IPS-NIHi7 (cell line): ENCODE data around the gene KLHL7.
A peak's percentile ranks its signal among the peaks of the same experiment; 100 is the strongest.

Experiments used
- DNase-seq: peaks from one replicate; pipeline ENCODE4 v3.0.0; 2012; ENCODE audit warnings: mixed read lengths; ENCODE audit errors: extremely low spot score

Gene KLHL7

GRCh38 chr7:23105644-23106056 is at the start of gene KLHL7:
Gene KLHL7, plus strand, starts transcription at chr7:23105785. Its CDS starts 242 bp downstream, at chr7:23106027.
- DNase-seq: peak; percentile 96

GRCh38 chr7:23058408-23059096 is 47.0 kb upstream of the KLHL7 start:
- DNase-seq: no peak

GRCh38 chr7:23061327-23061726 is 44.3 kb upstream of the KLHL7 start:
- no peak for DNase-seq

- no peak for DNase-seq
These were observed 43.1 kb upstream of the KLHL7 start for GRCh38 chr7:23062452-23062851.

GRCh38 chr7:23065974-23066373 is 39.6 kb upstream of the KLHL7 start:
- no peak for DNase-seq

- DNase-seq: no peak
These were observed 38.3 kb upstream of the KLHL7 start for GRCh38 chr7:23067271-23067670.

GRCh38 chr7:23072048-23072447 is 33.5 kb upstream of the KLHL7 start:
- no peak for DNase-seq

GRCh38 chr7:23072922-23073321 is 32.7 kb upstream of the KLHL7 start:
- DNase-seq: no peak

GRCh38 chr7:23074443-23075261 is 30.9 kb upstream of the KLHL7 start:
- DNase-seq: no peak

GRCh38 chr7:23075571-23075970 is 30.0 kb upstream of the KLHL7 start:
- DNase-seq: no peak

- DNase-seq: no peak
These were observed 28.8 kb upstream of the KLHL7 start for GRCh38 chr7:23076772-23077171.

- DNase-seq: no peak
These were observed 12.5 kb upstream of the KLHL7 start for GRCh38 chr7:23093111-23093510.

GRCh38 chr7:23093546-23093945 is 12.0 kb upstream of the KLHL7 start:
- DNase-seq: no peak

GRCh38 chr7:23096518-23097290 is 8.9 kb upstream of the KLHL7 start:
- no peak for DNase-seq

GRCh38 chr7:23098029-23098428 is 7.6 kb upstream of the KLHL7 start:
- DNase-seq: no peak

GRCh38 chr7:23098460-23098859 is 7.1 kb upstream of the KLHL7 start:
- DNase-seq: no peak

- DNase-seq: peak; percentile 63
These were observed 4.9 kb upstream of the KLHL7 start for GRCh38 chr7:23100697-23101096.

- DNase-seq: no peak
These were observed 420 bp upstream of the KLHL7 start for GRCh38 chr7:23105086-23105643.

- DNase-seq: peak; percentile 33
These were observed 655 bp downstream of the KLHL7 start for GRCh38 chr7:23106057-23106822.

GRCh38 chr7:23106823-23107663 is 1.5 kb downstream of the KLHL7 start:
- DNase-seq: no peak
